GOT3 (cell line): ENCODE measurements around the gene CDK5RAP1.

Experiments used
- DNase-seq: peaks from one replicate; lab custom pipeline; 2025; ENCODE audit warnings: mixed read lengths; lab: John Stamatoyannopoulos, UW

Gene CDK5RAP1

GRCh38 chr20:33386673-33387072 is 14.6 kb downstream of the CDK5RAP1 start:
- no peak for DNase-seq

- no peak for DNase-seq
Measured at GRCh38 chr20:33377366-33377765, 24.0 kb downstream of the CDK5RAP1 start.

GRCh38 chr20:33373735-33374605 is 27.3 kb downstream of the CDK5RAP1 start:
- DNase-seq: no peak

- DNase-seq: no peak
Measured at GRCh38 chr20:33372993-33373441, 28.3 kb downstream of the CDK5RAP1 start.

GRCh38 chr20:33370291-33370690 is 31.0 kb downstream of the CDK5RAP1 start:
- no peak for DNase-seq

GRCh38 chr20:33362898-33363297 is 38.4 kb downstream of the CDK5RAP1 start:
- no peak for DNase-seq

GRCh38 chr20:33359399-33360261 is 41.7 kb downstream of the CDK5RAP1 start:
- DNase-seq: no peak

GRCh38 chr20:33353013-33353402 is 48.3 kb downstream of the CDK5RAP1 start:
- DNase-seq: no peak

- no peak for DNase-seq
Measured at GRCh38 chr20:33352258-33353012, 48.9 kb downstream of the CDK5RAP1 start.

GRCh38 chr20:33351696-33352095 is 49.6 kb downstream of the CDK5RAP1 start:
- DNase-seq: no peak

GRCh38 chr20:33349493-33349892 is 51.8 kb downstream of the CDK5RAP1 start:
- no peak for DNase-seq

- no peak for DNase-seq
Measured at GRCh38 chr20:33348136-33348937, 53.0 kb downstream of the CDK5RAP1 start.

- no peak for DNase-seq
Measured at GRCh38 chr20:33345342-33345741, 56.0 kb downstream of the CDK5RAP1 start.

- no peak for DNase-seq
Measured at GRCh38 chr20:33343521-33343920, 57.8 kb downstream of the CDK5RAP1 start.

- no peak for DNase-seq
Measured at GRCh38 chr20:33339515-33340058, 61.7 kb downstream of the CDK5RAP1 start.

- no peak for DNase-seq
Measured at GRCh38 chr20:33338467-33339258, 62.7 kb downstream of the CDK5RAP1 start.

GRCh38 chr20:33337531-33338165 is 63.7 kb downstream of the CDK5RAP1 start:
- DNase-seq: no peak

- DNase-seq: no peak
Measured at GRCh38 chr20:33337119-33337518, 64.2 kb downstream of the CDK5RAP1 start.

- DNase-seq: no peak
Measured at GRCh38 chr20:33336375-33336774, 64.9 kb downstream of the CDK5RAP1 start.

- DNase-seq: no peak
Measured at GRCh38 chr20:33334111-33334510, 67.2 kb downstream of the CDK5RAP1 start.
